PC-3 (cell line): ENCODE results near the gene MCOLN2. TPM values are rescaled to one million over a fixed set of nuclear protein-coding genes. Genes with fewer than 3 reads are reported as not detected.

Experiments
- ATAC-seq: fragments of 200-7000 bp; cut with Tn5 transposase; 2 replicates; pipeline ENCODE4 v1.9.1; 2020; ENCODE audit warnings: mild to moderate bottlenecking, moderate library complexity
- BruUV-seq: library from RNA; stranded (reverse); fragments of 400-500 nt; replicated peaks from 2 replicates; lab custom pipeline; 2021; lab: Mats Ljungman, UMichigan
- CTCF ChIA-PET: fragments of 300-600 bp; sonication (Branson Sonifier 250); formaldehyde crosslinking; loops from one replicate; lab custom pipeline; 2022; ENCODE audit warnings: antibody characterized with exemption; lab: Charles Lee
- POLR2A ChIA-PET: fragments of 300-600 bp; sonication (Branson Sonifier 250); formaldehyde crosslinking; loops from one replicate; lab custom pipeline; 2022; ENCODE audit warnings: antibody characterized with exemption; ENCODE audit not compliant: unreplicated experiment; lab: Charles Lee
- DNase-seq: peaks from one replicate; pipeline ENCODE4 v3.0.0-alpha.2; 2015
- H2AFZ ChIP-seq: fragments of 300-600 bp; sonication (generic); 2 replicates; pipeline ENCODE4 v1.6.0; 2016; ENCODE audit warnings: antibody characterized with exemption, low read length
- H3F3A ChIP-seq: fragments of 300-600 bp; sonication (generic); one replicate; pipeline ENCODE4 v1.6.0; 2017; ENCODE audit warnings: antibody characterized with exemption, low read length, control low read depth, mild to moderate bottlenecking; ENCODE audit not compliant: unreplicated experiment
- H3K27ac ChIP-seq: fragments of 300-600 bp; sonication (generic); 2 replicates; pipeline ENCODE4 v1.5.1; 2016; ENCODE audit warnings: mild to moderate bottlenecking, low read length
- H3K27me3 ChIP-seq: fragments of 300-600 bp; sonication (generic); 2 replicates; pipeline ENCODE4 v1.6.1; 2016; ENCODE audit warnings: low read length, mixed read lengths
- H3K36me3 ChIP-seq: fragments of 300-600 bp; sonication (generic); 2 replicates; pipeline ENCODE4 v1.6.1; 2016; ENCODE audit warnings: low read depth, mixed run types, low read length, mixed read lengths
- H3K4me1 ChIP-seq: fragments of 300-600 bp; sonication (generic); 2 replicates; pipeline ENCODE4 v1.5.1; 2016; ENCODE audit warnings: low read length; ENCODE audit not compliant: insufficient read depth
- H3K4me2 ChIP-seq: fragments of 300-600 bp; sonication (generic); 2 replicates; pipeline ENCODE4 v1.6.0; 2016; ENCODE audit warnings: low read length
- H3K4me3 ChIP-seq: fragments of 300-600 bp; sonication (generic); 2 replicates; pipeline ENCODE4 v1.5.1; 2016; ENCODE audit warnings: mild to moderate bottlenecking, low read length, mixed read lengths
- H3K79me2 ChIP-seq: fragments of 300-600 bp; sonication (generic); 2 replicates; pipeline ENCODE4 v1.6.1; 2017; ENCODE audit warnings: low read length, mixed read lengths
- H3K9ac ChIP-seq: fragments of 300-600 bp; sonication (generic); 2 replicates; pipeline ENCODE4 v1.6.0; 2016; ENCODE audit warnings: mild to moderate bottlenecking, low read length
- H3K9me2 ChIP-seq: fragments of 300-600 bp; sonication (generic); replicated peaks from 2 replicates; pipeline ENCODE4 v1.6.1; 2016; ENCODE audit warnings: mixed run types, low read length, mixed read lengths
- H3K9me3 ChIP-seq: fragments of 300-600 bp; sonication (generic); 2 replicates; pipeline ENCODE4 v1.6.1; 2016; ENCODE audit warnings: low read length, mixed read lengths
- H4K20me1 ChIP-seq: fragments of 300-600 bp; sonication (generic); 2 replicates; pipeline ENCODE4 v1.6.1; 2016; ENCODE audit warnings: low read length, mixed read lengths
- CTCF ChIP-seq: fragments of 300-600 bp; sonication (generic); conservative IDR thresholded peaks from 2 replicates; pipeline ENCODE4 v1.5.1; 2017; ENCODE audit warnings: antibody characterized with exemption, low read depth, mild to moderate bottlenecking, low read length
- EZH2 ChIP-seq: fragments of 300-600 bp; sonication (generic); IDR thresholded peaks from one replicate; pipeline ENCODE4 v1.6.1; 2017; ENCODE audit warnings: antibody characterized with exemption, mild to moderate bottlenecking, low read length; ENCODE audit not compliant: unreplicated experiment
- EZH2phosphoT487 ChIP-seq: fragments of 300-600 bp; sonication (generic); IDR thresholded peaks from 2 replicates; pipeline ENCODE4 v1.6.1; 2018; ENCODE audit warnings: mild to moderate bottlenecking, antibody characterized with exemption, low read length, borderline replicate concordance
- intact Hi-C: fragments of 100-400 bp; cut with micrococcal nuclease; formaldehyde crosslinking; loops from 2 replicates; pipeline ENCODE4 v1.9.0; 2023
- total RNA-seq: library from RNA; depleted of rRNA; stranded (reverse); fragments of >200 nt; gene quantifications from 2 replicates; pipeline ENCODE4 v1.2.3, GENCODE V29; 2014

Gene MCOLN2
- total RNA-seq, 1 experiment from 2014 or later, result 24.6 TPM

- CTCF ChIA-PET, result no interaction called here
- no peaks in the 10 kb centered on the region for H4K20me1 ChIP-seq
- no peaks in the 10 kb centered on the region for H3K9me3 ChIP-seq
- 0 out of 2 replicates have a peak, but pooled peaks cover 3% of the 10 kb centered on the region for H3K36me3 ChIP-seq
- H3K27ac ChIP-seq, result no peak overlapping the region
- ATAC-seq (no peak), DNase-seq (peak; percentile 32)
- TF ChIP-seq EZH2 (no peak), CTCF (peak; percentile 34)
- peaks cover 38% of the 10 kb centered on the region for H3K4me1 ChIP-seq
- no peak overlapping the region for H2AFZ ChIP-seq
- no peak overlapping the region for H3K4me2 ChIP-seq
- no peaks in the 10 kb centered on the region for H3F3A ChIP-seq
- H3K79me2 ChIP-seq, result peaks cover 45% of the 10 kb centered on the region
- POLR2A ChIA-PET, result no interaction called here
- H3K4me3 ChIP-seq, result no peak overlapping the region
- H3K9me2 ChIP-seq, result no peaks in the 10 kb centered on the region
- no peak overlapping the region for H3K9ac ChIP-seq
- H3K27me3 ChIP-seq, result no peaks in the 10 kb centered on the region
- no TSS peak for BruUV-seq
- intact Hi-C loops, result loop anchor here (5.0 kb wide), 2 partner anchors 38 to 52 kb away; no protein-coding TSS in a partner anchor
Measured at GRCh38 chr1:84884671-84885389, 112.1 kb downstream of the MCOLN2 start.

- Histone ChIP-seq H3K9me2 (no peaks in the 10 kb centered on the region), H4K20me1 (no peaks in the 10 kb centered on the region), H3K36me3 (0 out of 2 replicates have a peak, but pooled peaks cover 3% of the 10 kb centered on the region), H3K4me2 (peak overlapping the region; percentile 45), H3K4me1 (peaks cover 25% of the 10 kb centered on the region), H3K9me3 (no peaks in the 10 kb centered on the region), H3F3A (no peaks in the 10 kb centered on the region), H3K27ac (peak overlapping the region; percentile 11; the same call in 1 of the 2 replicates), H3K9ac (no peak overlapping the region), H3K4me3 (no peak overlapping the region), H3K27me3 (no peaks in the 10 kb centered on the region), H2AFZ (peak overlapping the region; percentile 35; the same call in 1 of the 2 replicates), H3K79me2 (peaks cover 39% of the 10 kb centered on the region)
- intact Hi-C loops, result loop anchor here (5.0 kb wide), 1 partner anchor 36 kb away; no protein-coding TSS in a partner anchor
- BruUV-seq, result no TSS peak
- TF ChIP-seq CTCF, result no peak
- TF ChIP-seq EZH2, result no peak
- TF ChIP-seq EZH2phosphoT487, result no peak
- ATAC-seq (peak; percentile 72), DNase-seq (peak; percentile 67)
- ChIA-PET POLR2A (no interaction called here), CTCF (no interaction called here)
Measured at GRCh38 chr1:84883286-84883685, 113.6 kb downstream of the MCOLN2 start.

GRCh38 chr1:84877592-84877991 lies 119.3 kb downstream of the MCOLN2 start:
- Histone ChIP-seq H3K9me3 (no peaks in the 10 kb centered on the region), H3K4me3 (no peak overlapping the region), H3K36me3 (no peaks in the 10 kb centered on the region), H3K79me2 (peaks cover 25% of the 10 kb centered on the region), H3F3A (no peaks in the 10 kb centered on the region), H3K27me3 (no peaks in the 10 kb centered on the region), H4K20me1 (no peaks in the 10 kb centered on the region), H3K4me2 (no peak overlapping the region), H3K4me1 (peaks cover 5% of the 10 kb centered on the region; the same call in 1 of the 2 replicates), H3K27ac (no peak overlapping the region), H3K9me2 (no peaks in the 10 kb centered on the region), H2AFZ (no peak overlapping the region), H3K9ac (no peak overlapping the region)
- ChIA-PET POLR2A (no interaction called here), CTCF (no interaction called here)
- no peak for TF ChIP-seq EZH2phosphoT487
- no peak for TF ChIP-seq EZH2
- no peak for TF ChIP-seq CTCF
- ATAC-seq, result peak; percentile 36
- intact Hi-C loops, result no loop called here
- no TSS peak for BruUV-seq
- peak; percentile 40 for DNase-seq
